Retinal pigment epithelial cell (primary cell): ENCODE results near the gene PNPLA2.

ENCODE experiments used
- DNase-seq: peaks from one replicate; pipeline ENCODE4 v3.0.0-alpha.2; 2010; ENCODE audit warnings: low read depth
- H3K4me3 ChIP-seq: 2 replicates; pipeline ENCODE4 v1.5.1; 2011; ENCODE audit warnings: mild to moderate bottlenecking, low read length, control low read depth, moderate library complexity
- CTCF ChIP-seq: conservative IDR thresholded peaks from 2 replicates; pipeline ENCODE4 v1.5.1; 2011; ENCODE audit warnings: low read depth, low read length, control low read depth, inconsistent platforms

The PNPLA2 gene

GRCh38 chr11:802693-803466 is 15.8 kb upstream of the PNPLA2 start:
- DNase-seq = no peak
- no peak for TF ChIP-seq CTCF
- no peak overlapping the region for H3K4me3 ChIP-seq

- no peak for DNase-seq
- no peak overlapping the region for H3K4me3 ChIP-seq
- TF ChIP-seq CTCF = no peak
Observed at GRCh38 chr11:803467-803742, 15.3 kb upstream of the PNPLA2 start.

- H3K4me3 ChIP-seq = peak overlapping the region; percentile 63
- no peak for DNase-seq
- no peak for TF ChIP-seq CTCF
Observed at GRCh38 chr11:803770-804598, 14.7 kb upstream of the PNPLA2 start.

DNA sequence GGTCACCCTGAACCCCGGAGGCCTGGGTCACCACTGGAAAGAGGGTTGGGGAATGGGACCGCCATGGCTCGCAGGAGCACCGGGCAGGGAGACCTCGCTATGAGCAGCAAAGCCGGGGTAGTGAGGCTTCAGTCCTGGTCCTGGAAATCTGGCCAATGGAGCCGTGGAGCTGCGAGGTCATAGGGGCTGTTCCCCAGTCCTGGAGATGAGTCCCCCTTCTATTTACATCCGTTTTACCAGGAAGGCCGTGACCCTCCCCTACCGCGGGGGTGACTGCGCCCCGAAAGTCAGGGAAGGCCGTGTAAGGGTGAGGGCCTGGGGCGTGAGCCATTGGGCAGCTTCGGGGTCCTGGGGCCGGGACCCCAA is 14.1 kb upstream of the PNPLA2 start:
- no peak for DNase-seq
- H3K4me3 ChIP-seq = peak overlapping the region; percentile 63
- no peak for TF ChIP-seq CTCF

- no peak for DNase-seq
- peak overlapping the region; percentile 88 for H3K4me3 ChIP-seq
- no peak for TF ChIP-seq CTCF
Observed at GRCh38 chr11:808427-809286, 10.1 kb upstream of the PNPLA2 start.

- DNase-seq = peak; percentile 88
- TF ChIP-seq CTCF = no peak
- H3K4me3 ChIP-seq = peak within 1 kb of the TSS; percentile 88
Observed at GRCh38 chr11:809287-810039, 9.3 kb upstream of the PNPLA2 start, which contains the start of gene RPLP2. Gene RPLP2 (plus strand): TSS chr11:809967. CDS start chr11:810235, 268 bp downstream.
